GM19395 (cell line): ENCODE results near the gene ZPLD1.

Experiments used
- ATAC-seq: cut with Tn5 transposase; IDR thresholded peaks from one replicate; pipeline ENCODE4 v1.9.1; 2021; ENCODE audit warnings: mild to moderate bottlenecking, moderate library complexity; ENCODE audit not compliant: unreplicated experiment

ZPLD1 gene

GRCh38 chr3:102464261-102464660 lies 29.4 kb downstream of the ZPLD1 start:
- no peak for ATAC-seq

- no peak for ATAC-seq
Observed at GRCh38 chr3:102466001-102466400, 31.2 kb downstream of the ZPLD1 start.

- ATAC-seq, result no peak
Observed at GRCh38 chr3:102470066-102470465, 35.3 kb downstream of the ZPLD1 start.

GRCh38 chr3:102471001-102471400 lies 36.2 kb downstream of the ZPLD1 start:
- ATAC-seq, result no peak

GRCh38 chr3:102471491-102471890 lies 36.7 kb downstream of the ZPLD1 start:
- ATAC-seq, result no peak

GRCh38 chr3:102473648-102474047 lies 38.8 kb downstream of the ZPLD1 start:
- no peak for ATAC-seq

- no peak for ATAC-seq
Observed at GRCh38 chr3:102474207-102474606, 39.4 kb downstream of the ZPLD1 start.

- ATAC-seq, result no peak
Observed at GRCh38 chr3:102476198-102476597, 41.4 kb downstream of the ZPLD1 start.

GRCh38 chr3:102478160-102478559 lies 43.3 kb downstream of the ZPLD1 start:
- ATAC-seq, result no peak

GRCh38 chr3:102480139-102480538 lies 45.3 kb downstream of the ZPLD1 start:
- ATAC-seq, result no peak

- ATAC-seq, result no peak
Observed at GRCh38 chr3:102481050-102481449, 46.2 kb downstream of the ZPLD1 start.

- ATAC-seq, result no peak
Observed at GRCh38 chr3:102483556-102483955, 48.7 kb downstream of the ZPLD1 start.

- ATAC-seq, result no peak
Observed at GRCh38 chr3:102484363-102484762, 49.5 kb downstream of the ZPLD1 start.

GRCh38 chr3:102485701-102486100 lies 50.9 kb downstream of the ZPLD1 start:
- ATAC-seq, result no peak

- ATAC-seq, result no peak
Observed at GRCh38 chr3:102488331-102488730, 53.5 kb downstream of the ZPLD1 start.

- ATAC-seq, result no peak
Observed at GRCh38 chr3:102492300-102492699, 57.5 kb downstream of the ZPLD1 start.

GRCh38 chr3:102497571-102497970 lies 62.8 kb downstream of the ZPLD1 start:
- no peak for ATAC-seq

GRCh38 chr3:102505542-102505941 lies 70.7 kb downstream of the ZPLD1 start:
- ATAC-seq, result no peak

GRCh38 chr3:102510663-102511062 lies 75.8 kb downstream of the ZPLD1 start:
- no peak for ATAC-seq

- ATAC-seq, result no peak
Observed at GRCh38 chr3:102511168-102511567, 76.4 kb downstream of the ZPLD1 start.

GRCh38 chr3:102511639-102512038 lies 76.8 kb downstream of the ZPLD1 start:
- ATAC-seq, result no peak

GRCh38 chr3:102512734-102513504 lies 78.1 kb downstream of the ZPLD1 start:
- no peak for ATAC-seq

- ATAC-seq, result no peak
Observed at GRCh38 chr3:102514241-102514640, 79.4 kb downstream of the ZPLD1 start.
